GM12878 (cell line): ENCODE measurements around the gene ENTPD6.

Experiments used
- CREB1 ChIP-seq: IDR thresholded peaks from 2 replicates; pipeline ENCODE4 v1.6.1; 2012; ENCODE audit warnings: low read depth, mild to moderate bottlenecking, inconsistent platforms
- CREM ChIP-seq: IDR thresholded peaks from 2 replicates; pipeline ENCODE4 v1.6.1; 2014; ENCODE audit warnings: antibody characterized with exemption, low read depth
- EZH2 ChIP-seq: IDR thresholded peaks from 2 replicates; pipeline ENCODE4 v1.6.1; 2012; ENCODE audit warnings: low read depth, mild to moderate bottlenecking, control low read depth, inconsistent platforms, low read length, borderline replicate concordance; ENCODE audit not compliant: control insufficient read depth
- POLR2AphosphoS5 ChIP-seq: IDR thresholded peaks from 2 replicates; pipeline ENCODE4 v1.6.1; 2011; ENCODE audit warnings: mild to moderate bottlenecking, low read length, inconsistent platforms
- SREBF2 ChIP-seq: IDR thresholded peaks from 2 replicates; pipeline ENCODE4 v1.6.1; 2012; ENCODE audit warnings: mild to moderate bottlenecking, low read length
- YY1 ChIP-seq: IDR thresholded peaks from 2 replicates; pipeline ENCODE4 v1.6.1; 2011; ENCODE audit warnings: low read depth, mild to moderate bottlenecking, low read length
- TF ChIP-seq, protein P1 (sequence below), 3 experiments: IDR thresholded peaks in 2 of 3; conservative IDR thresholded peaks in 1 of 3; 2 replicates each; pipeline ENCODE4 v1.5.1; 2011; ENCODE audit warnings: low read depth in 3 of 3, low read length in 3 of 3, mild to moderate bottlenecking in 3 of 3, control low read depth in 2 of 3, moderate library complexity in 2 of 3, inconsistent platforms in 1 of 3, mixed read lengths in 1 of 3; ENCODE audit not compliant: control insufficient read depth in 2 of 3, insufficient read depth in 1 of 3; ENCODE audit errors: extremely low read depth in 1 of 3
- TF ChIP-seq, protein P2 (sequence below): fragments of 450-650 bp; IDR thresholded peaks from 2 replicates; pipeline ENCODE4 v1.6.1; 2016; ENCODE audit warnings: mild to moderate bottlenecking

DNA sequence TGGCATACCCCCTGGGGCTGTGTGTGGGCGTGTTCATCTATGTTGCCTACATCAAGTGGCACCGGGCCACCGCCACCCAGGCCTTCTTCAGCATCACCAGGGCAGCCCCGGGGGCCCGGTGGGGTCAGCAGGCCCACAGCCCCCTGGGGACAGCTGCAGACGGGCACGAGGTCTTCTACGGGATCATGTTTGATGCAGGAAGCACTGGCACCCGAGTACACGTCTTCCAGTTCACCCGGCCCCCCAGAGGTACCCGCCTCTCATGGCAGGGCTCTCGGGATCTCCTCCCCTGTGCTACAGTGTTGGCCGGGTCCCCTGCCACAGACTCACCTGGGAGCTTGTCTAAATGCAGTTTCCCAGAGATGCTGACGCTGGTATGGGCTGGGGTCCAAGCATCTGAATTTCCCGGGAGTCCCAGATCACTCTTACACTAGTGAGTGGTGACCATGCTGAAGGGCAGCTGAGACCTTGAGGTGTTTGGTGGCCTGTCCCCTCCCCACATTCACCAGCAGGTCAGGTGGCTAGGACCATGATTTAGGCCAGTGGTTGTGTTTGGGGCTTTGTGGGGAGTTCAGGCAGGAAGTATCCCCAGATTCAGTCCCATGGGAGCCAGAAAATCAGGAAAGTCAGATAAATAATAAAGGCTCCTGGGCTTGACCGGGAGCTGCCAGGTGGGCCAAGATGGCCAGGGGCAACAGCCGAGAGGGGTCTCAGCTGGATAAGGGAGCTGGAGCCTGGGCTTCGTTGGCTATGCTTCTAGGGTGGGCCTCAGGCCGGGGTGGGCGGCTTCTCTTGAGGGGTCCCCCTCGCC lies 11.8 kb downstream of the ENTPD6 start:
- no peak for TF ChIP-seq POLR2AphosphoS5
- TF ChIP-seq YY1 = no peak
- TF ChIP-seq, protein P1, sequence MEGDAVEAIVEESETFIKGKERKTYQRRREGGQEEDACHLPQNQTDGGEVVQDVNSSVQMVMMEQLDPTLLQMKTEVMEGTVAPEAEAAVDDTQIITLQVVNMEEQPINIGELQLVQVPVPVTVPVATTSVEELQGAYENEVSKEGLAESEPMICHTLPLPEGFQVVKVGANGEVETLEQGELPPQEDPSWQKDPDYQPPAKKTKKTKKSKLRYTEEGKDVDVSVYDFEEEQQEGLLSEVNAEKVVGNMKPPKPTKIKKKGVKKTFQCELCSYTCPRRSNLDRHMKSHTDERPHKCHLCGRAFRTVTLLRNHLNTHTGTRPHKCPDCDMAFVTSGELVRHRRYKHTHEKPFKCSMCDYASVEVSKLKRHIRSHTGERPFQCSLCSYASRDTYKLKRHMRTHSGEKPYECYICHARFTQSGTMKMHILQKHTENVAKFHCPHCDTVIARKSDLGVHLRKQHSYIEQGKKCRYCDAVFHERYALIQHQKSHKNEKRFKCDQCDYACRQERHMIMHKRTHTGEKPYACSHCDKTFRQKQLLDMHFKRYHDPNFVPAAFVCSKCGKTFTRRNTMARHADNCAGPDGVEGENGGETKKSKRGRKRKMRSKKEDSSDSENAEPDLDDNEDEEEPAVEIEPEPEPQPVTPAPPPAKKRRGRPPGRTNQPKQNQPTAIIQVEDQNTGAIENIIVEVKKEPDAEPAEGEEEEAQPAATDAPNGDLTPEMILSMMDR (IDR thresholded peaks at IDR 0.05 in 2 of 3, conservative IDR thresholded peaks at IDR 0.05 in 1 of 3; ENCODE audit: control insufficient read depth in 2 of 3, extremely low read depth in 1 of 3, insufficient read depth in 1 of 3, low read depth in 3 of 3, low read length in 3 of 3) = no peak
- TF ChIP-seq CREB1 = no peak
- no peak for TF ChIP-seq SREBF2
- no peak for TF ChIP-seq CREM
- no peak for TF ChIP-seq EZH2
- TF ChIP-seq, protein P2, sequence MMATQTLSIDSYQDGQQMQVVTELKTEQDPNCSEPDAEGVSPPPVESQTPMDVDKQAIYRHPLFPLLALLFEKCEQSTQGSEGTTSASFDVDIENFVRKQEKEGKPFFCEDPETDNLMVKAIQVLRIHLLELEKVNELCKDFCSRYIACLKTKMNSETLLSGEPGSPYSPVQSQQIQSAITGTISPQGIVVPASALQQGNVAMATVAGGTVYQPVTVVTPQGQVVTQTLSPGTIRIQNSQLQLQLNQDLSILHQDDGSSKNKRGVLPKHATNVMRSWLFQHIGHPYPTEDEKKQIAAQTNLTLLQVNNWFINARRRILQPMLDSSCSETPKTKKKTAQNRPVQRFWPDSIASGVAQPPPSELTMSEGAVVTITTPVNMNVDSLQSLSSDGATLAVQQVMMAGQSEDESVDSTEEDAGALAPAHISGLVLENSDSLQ = no peak
